ENCODE results near the gene SLC12A9.
"Not testable (repeated sequence)": the region's sequence is repeated elsewhere in the genome, so short reads cannot be mapped to it uniquely, and the experiment has no call there.

The SLC12A9 gene, protein sequence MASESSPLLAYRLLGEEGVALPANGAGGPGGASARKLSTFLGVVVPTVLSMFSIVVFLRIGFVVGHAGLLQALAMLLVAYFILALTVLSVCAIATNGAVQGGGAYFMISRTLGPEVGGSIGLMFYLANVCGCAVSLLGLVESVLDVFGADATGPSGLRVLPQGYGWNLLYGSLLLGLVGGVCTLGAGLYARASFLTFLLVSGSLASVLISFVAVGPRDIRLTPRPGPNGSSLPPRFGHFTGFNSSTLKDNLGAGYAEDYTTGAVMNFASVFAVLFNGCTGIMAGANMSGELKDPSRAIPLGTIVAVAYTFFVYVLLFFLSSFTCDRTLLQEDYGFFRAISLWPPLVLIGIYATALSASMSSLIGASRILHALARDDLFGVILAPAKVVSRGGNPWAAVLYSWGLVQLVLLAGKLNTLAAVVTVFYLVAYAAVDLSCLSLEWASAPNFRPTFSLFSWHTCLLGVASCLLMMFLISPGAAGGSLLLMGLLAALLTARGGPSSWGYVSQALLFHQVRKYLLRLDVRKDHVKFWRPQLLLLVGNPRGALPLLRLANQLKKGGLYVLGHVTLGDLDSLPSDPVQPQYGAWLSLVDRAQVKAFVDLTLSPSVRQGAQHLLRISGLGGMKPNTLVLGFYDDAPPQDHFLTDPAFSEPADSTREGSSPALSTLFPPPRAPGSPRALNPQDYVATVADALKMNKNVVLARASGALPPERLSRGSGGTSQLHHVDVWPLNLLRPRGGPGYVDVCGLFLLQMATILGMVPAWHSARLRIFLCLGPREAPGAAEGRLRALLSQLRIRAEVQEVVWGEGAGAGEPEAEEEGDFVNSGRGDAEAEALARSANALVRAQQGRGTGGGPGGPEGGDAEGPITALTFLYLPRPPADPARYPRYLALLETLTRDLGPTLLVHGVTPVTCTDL

DNA sequence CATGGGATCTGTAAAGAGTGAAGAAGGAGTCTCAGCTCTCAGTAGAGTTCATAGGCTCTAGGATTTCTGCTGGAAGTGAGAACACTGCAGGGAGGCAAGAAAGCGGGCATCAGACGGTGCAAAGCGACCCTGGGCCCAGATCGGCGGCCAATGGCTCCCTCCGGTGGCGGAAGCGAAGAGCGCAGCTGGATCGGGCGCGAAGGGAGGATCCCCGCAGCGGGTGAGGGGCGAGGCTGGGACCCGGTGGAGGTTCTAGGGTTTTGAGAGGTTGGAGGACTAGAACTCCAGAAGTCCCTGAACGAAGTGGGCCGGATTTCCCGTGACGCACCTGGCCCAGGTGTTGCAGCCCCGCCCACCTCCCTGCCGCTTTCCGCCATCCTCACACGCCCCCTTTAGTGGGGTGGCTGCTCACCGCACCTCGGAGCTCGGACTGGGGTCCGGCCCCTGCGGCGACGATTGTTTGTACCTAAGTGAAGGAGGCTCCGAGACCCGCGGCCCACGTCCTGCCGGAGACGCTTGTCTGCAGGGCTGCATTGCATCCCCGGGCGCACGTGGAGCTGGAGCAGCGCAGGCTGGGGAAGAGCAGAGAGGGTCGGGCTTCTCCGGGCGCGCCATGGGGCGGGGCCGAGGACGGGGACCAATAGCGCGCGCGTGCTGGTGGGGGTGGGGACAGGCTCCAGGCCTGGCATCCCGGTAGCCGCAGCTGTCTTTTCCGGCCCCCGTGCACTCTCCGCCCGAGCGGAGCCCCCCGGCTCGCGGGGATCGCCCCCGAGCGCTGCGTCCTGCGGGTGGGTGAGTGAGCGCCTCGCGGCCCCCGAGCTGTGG, at the start of gene SLC12A9:
SLC12A9 (plus strand) TSS at position 666 of the 825 bp plus-strand sequence. CDS start 1,485 bp downstream, outside the sequence.
- peaks cover 15% of the 10 kb centered on the region for H3K4me1 ChIP-seq (ENCODE audit: insufficient read depth, low read length)
- H3K27ac ChIP-seq (ENCODE audit: low read depth, low read length) = peak within 1 kb of the TSS; percentile 75
- no peaks in the 10 kb centered on the region for H3K36me3 ChIP-seq (ENCODE audit: insufficient read depth, low read length)
- H3K9me3 ChIP-seq (ENCODE audit: low read length) = no peaks in the 10 kb centered on the region
- H3K9ac ChIP-seq (ENCODE audit: low read length) = peak within 1 kb of the TSS; percentile 39
- H3K4me3 ChIP-seq (ENCODE audit: low read depth in 1 of 2, low read length in 2 of 2) = peak within 1 kb of the TSS; percentile 75 to 81
- no peaks in the 10 kb centered on the region for H3K27me3 ChIP-seq (ENCODE audit: control insufficient read depth in 1 of 2, insufficient read depth in 2 of 2, low read length in 2 of 2)

DNA sequence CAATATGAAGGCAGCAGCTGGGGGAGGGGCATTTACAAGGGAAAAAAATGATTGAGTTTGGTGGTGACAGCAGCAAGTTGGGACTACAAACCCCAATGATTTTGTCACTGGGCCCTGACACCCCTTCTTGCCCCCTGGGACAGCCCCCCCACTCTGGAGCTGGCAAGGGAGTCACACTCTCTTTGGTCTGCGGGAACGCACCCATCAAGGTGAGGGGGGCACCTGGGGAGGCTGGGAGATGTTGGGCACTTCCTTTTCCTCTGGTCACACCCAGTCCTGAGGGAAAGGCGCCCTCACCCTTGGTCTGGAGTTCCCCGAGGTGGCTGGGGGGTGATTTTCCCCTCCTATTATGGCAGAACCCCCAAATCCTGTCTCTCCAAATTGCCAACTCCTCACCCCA, 49.6 kb upstream of the SLC12A9 start:
- Histone ChIP-seq H3K9me3 (ENCODE audit: low read length) (no peaks in the 10 kb centered on the region), H3K4me3 (ENCODE audit: low read depth in 1 of 2, low read length in 2 of 2) (no peak overlapping the region), H3K27me3 (ENCODE audit: control insufficient read depth in 1 of 2, insufficient read depth in 2 of 2, low read length in 2 of 2) (no peaks in the 10 kb centered on the region), H3K36me3 (ENCODE audit: insufficient read depth, low read length) (peaks cover 29% of the 10 kb centered on the region), H3K27ac (ENCODE audit: low read depth, low read length) (peak overlapping the region; percentile 29), H3K4me1 (ENCODE audit: insufficient read depth, low read length) (peaks cover 20% of the 10 kb centered on the region), H3K9ac (ENCODE audit: low read length) (no peak overlapping the region)

- Histone ChIP-seq H3K36me3 (ENCODE audit: insufficient read depth, low read length) (peaks cover 35% of the 10 kb centered on the region), H3K27me3 (ENCODE audit: control insufficient read depth in 1 of 2, insufficient read depth in 2 of 2, low read length in 2 of 2) (no peaks in the 10 kb centered on the region), H3K9me3 (ENCODE audit: low read length) (no peaks in the 10 kb centered on the region), H3K4me1 (ENCODE audit: insufficient read depth, low read length) (peaks cover 20% of the 10 kb centered on the region), H3K4me3 (ENCODE audit: low read depth in 1 of 2, low read length in 2 of 2) (no peak overlapping the region), H3K9ac (ENCODE audit: low read length) (no peak overlapping the region), H3K27ac (ENCODE audit: low read depth, low read length) (peak overlapping the region; percentile 29)
Observed at GRCh38 chr7:100803398-100804161, 48.9 kb upstream of the SLC12A9 start.

- Histone ChIP-seq H3K36me3 (ENCODE audit: insufficient read depth, low read length) (peaks cover 43% of the 10 kb centered on the region), H3K9me3 (ENCODE audit: low read length) (no peaks in the 10 kb centered on the region), H3K9ac (ENCODE audit: low read length) (no peak overlapping the region), H3K4me3 (ENCODE audit: low read depth in 1 of 2, low read length in 2 of 2) (no peak overlapping the region), H3K27me3 (ENCODE audit: control insufficient read depth in 1 of 2, insufficient read depth in 2 of 2, low read length in 2 of 2) (no peaks in the 10 kb centered on the region), H3K4me1 (ENCODE audit: insufficient read depth, low read length) (peaks cover 20% of the 10 kb centered on the region), H3K27ac (ENCODE audit: low read depth, low read length) (peak overlapping the region; percentile 57)
Observed at GRCh38 chr7:100804681-100805431, 47.7 kb upstream of the SLC12A9 start.

DNA sequence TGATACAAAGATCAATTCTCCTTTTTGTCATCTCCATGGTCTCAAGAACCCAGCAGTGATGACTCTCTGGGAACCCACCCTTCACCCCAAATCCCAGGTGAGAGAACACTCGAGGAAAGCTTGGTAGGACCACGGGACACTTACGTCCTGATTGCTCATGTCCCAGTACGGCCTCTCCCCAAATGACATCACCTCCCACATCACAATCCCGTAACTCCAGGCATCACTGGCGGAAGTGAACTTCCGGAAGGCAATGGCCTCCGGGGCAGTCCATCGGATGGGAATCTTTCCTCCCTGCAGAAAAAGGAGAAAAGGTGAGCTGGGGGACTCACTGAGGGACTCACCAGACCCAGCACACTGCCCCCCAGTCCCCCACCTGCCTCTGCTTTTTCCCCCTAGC, 46.2 kb upstream of the SLC12A9 start:
- H3K27me3 ChIP-seq (ENCODE audit: control insufficient read depth in 1 of 2, insufficient read depth in 2 of 2, low read length in 2 of 2) = no peaks in the 10 kb centered on the region
- H3K9me3 ChIP-seq (ENCODE audit: low read length) = no peaks in the 10 kb centered on the region
- peaks cover 44% of the 10 kb centered on the region for H3K36me3 ChIP-seq (ENCODE audit: insufficient read depth, low read length)
- no peak overlapping the region for H3K4me3 ChIP-seq (ENCODE audit: low read depth in 1 of 2, low read length in 2 of 2)
- H3K4me1 ChIP-seq (ENCODE audit: insufficient read depth, low read length) = peaks cover 20% of the 10 kb centered on the region
- H3K27ac ChIP-seq (ENCODE audit: low read depth, low read length) = no peak overlapping the region
- no peak overlapping the region for H3K9ac ChIP-seq (ENCODE audit: low read length)

GRCh38 chr7:100806883-100807282, 45.6 kb upstream of the SLC12A9 start:
- not testable (repeated sequence) for H3K27ac ChIP-seq (ENCODE audit: low read depth, low read length); H3K9ac ChIP-seq (ENCODE audit: low read length); H3K4me3 ChIP-seq (ENCODE audit: low read depth in 1 of 2, low read length in 2 of 2); H3K9me3 ChIP-seq (ENCODE audit: low read length); H3K27me3 ChIP-seq (ENCODE audit: control insufficient read depth in 1 of 2, insufficient read depth in 2 of 2, low read length in 2 of 2)
- H3K36me3 ChIP-seq (ENCODE audit: insufficient read depth, low read length) = peaks cover 47% of the 10 kb centered on the region
- peaks cover 19% of the 10 kb centered on the region for H3K4me1 ChIP-seq (ENCODE audit: insufficient read depth, low read length)

GRCh38 chr7:100808354-100808875, 44.1 kb upstream of the SLC12A9 start:
- Histone ChIP-seq H3K9ac (ENCODE audit: low read length) (no peak overlapping the region), H3K9me3 (ENCODE audit: low read length) (no peaks in the 10 kb centered on the region), H3K27ac (ENCODE audit: low read depth, low read length) (no peak overlapping the region), H3K4me1 (ENCODE audit: insufficient read depth, low read length) (peaks cover 7% of the 10 kb centered on the region), H3K36me3 (ENCODE audit: insufficient read depth, low read length) (peaks cover 59% of the 10 kb centered on the region), H3K27me3 (ENCODE audit: control insufficient read depth in 1 of 2, insufficient read depth in 2 of 2, low read length in 2 of 2) (no peaks in the 10 kb centered on the region), H3K4me3 (ENCODE audit: low read depth in 1 of 2, low read length in 2 of 2) (no peak overlapping the region)

DNA sequence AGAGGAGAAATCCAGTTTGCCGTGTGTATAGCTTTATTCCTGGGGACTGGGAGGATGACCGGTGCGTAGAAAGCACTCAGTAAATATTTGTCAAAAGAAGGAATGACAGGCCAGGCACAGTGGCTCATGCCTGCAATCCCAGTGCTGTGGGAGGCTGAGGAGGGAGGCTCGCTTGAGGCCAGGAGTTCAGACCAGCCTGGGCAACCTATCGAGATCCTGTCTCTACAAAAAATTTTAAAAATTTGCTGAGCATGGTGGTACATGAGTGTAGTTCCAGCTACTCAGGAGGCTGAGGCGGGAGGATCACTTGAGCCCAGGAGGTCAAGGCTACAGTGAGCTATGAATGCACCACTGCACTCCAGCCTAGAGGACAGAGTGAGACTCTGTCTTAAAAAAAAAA, 41.0 kb upstream of the SLC12A9 start:
- Histone ChIP-seq H3K4me3 (ENCODE audit: low read depth in 1 of 2, low read length in 2 of 2) (no peak overlapping the region), H3K4me1 (ENCODE audit: insufficient read depth, low read length) (no peaks in the 10 kb centered on the region), H3K9me3 (ENCODE audit: low read length) (no peaks in the 10 kb centered on the region), H3K9ac (ENCODE audit: low read length) (no peak overlapping the region), H3K36me3 (ENCODE audit: insufficient read depth, low read length) (peaks cover 65% of the 10 kb centered on the region), H3K27me3 (ENCODE audit: control insufficient read depth in 1 of 2, insufficient read depth in 2 of 2, low read length in 2 of 2) (no peaks in the 10 kb centered on the region), H3K27ac (ENCODE audit: low read depth, low read length) (no peak overlapping the region)

GRCh38 chr7:100812729-100813128, 39.8 kb upstream of the SLC12A9 start:
- H3K27ac ChIP-seq (ENCODE audit: low read depth, low read length) = no peak overlapping the region
- no peaks in the 10 kb centered on the region for H3K4me1 ChIP-seq (ENCODE audit: insufficient read depth, low read length)
- no peaks in the 10 kb centered on the region for H3K9me3 ChIP-seq (ENCODE audit: low read length)
- no peaks in the 10 kb centered on the region for H3K27me3 ChIP-seq (ENCODE audit: control insufficient read depth in 1 of 2, insufficient read depth in 2 of 2, low read length in 2 of 2)
- no peak overlapping the region for H3K4me3 ChIP-seq (ENCODE audit: low read depth in 1 of 2, low read length in 2 of 2)
- no peak overlapping the region for H3K9ac ChIP-seq (ENCODE audit: low read length)
- H3K36me3 ChIP-seq (ENCODE audit: insufficient read depth, low read length) = peaks cover 57% of the 10 kb centered on the region

- H3K36me3 ChIP-seq (ENCODE audit: insufficient read depth, low read length) = peaks cover 47% of the 10 kb centered on the region
- not testable (repeated sequence) for H3K27me3 ChIP-seq (ENCODE audit: control insufficient read depth in 1 of 2, insufficient read depth in 2 of 2, low read length in 2 of 2); H3K4me3 ChIP-seq (ENCODE audit: low read depth in 1 of 2, low read length in 2 of 2); H3K9ac ChIP-seq (ENCODE audit: low read length); H3K9me3 ChIP-seq (ENCODE audit: low read length); H3K27ac ChIP-seq (ENCODE audit: low read depth, low read length); H3K4me1 ChIP-seq (ENCODE audit: insufficient read depth, low read length)
Observed at GRCh38 chr7:100816515-100816914, 36.0 kb upstream of the SLC12A9 start.

Data from muscle layer of colon (tissue), 2 donors.